ENCODE measurements around the gene ALB.

ALB gene

DNA sequence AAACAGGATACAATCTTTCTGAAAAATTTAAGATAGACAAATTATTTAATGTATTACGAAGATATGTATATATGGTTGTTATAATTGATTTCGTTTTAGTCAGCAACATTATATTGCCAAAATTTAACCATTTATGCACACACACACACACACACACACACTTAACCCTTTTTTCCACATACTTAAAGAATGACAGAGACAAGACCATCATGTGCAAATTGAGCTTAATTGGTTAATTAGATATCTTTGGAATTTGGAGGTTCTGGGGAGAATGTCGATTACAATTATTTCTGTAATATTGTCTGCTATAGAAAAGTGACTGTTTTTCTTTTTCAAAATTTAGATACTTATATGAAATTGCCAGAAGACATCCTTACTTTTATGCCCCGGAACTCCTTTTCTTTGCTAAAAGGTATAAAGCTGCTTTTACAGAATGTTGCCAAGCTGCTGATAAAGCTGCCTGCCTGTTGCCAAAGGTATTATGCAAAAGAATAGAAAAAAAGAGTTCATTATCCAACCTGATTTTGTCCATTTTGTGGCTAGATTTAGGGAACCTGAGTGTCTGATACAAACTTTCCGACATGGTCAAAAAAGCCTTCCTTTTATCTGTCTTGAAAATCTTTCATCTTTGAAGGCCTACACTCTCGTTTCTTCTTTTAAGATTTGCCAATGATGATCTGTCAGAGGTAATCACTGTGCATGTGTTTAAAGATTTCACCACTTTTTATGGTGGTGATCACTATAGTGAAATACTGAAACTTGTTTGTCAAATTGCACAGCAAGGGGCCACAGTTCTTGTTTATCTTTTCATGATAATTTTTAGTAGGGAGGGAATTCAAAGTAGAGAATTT, 5.2 kb downstream of the ALB start:
- no peak for DNase-seq

DNA sequence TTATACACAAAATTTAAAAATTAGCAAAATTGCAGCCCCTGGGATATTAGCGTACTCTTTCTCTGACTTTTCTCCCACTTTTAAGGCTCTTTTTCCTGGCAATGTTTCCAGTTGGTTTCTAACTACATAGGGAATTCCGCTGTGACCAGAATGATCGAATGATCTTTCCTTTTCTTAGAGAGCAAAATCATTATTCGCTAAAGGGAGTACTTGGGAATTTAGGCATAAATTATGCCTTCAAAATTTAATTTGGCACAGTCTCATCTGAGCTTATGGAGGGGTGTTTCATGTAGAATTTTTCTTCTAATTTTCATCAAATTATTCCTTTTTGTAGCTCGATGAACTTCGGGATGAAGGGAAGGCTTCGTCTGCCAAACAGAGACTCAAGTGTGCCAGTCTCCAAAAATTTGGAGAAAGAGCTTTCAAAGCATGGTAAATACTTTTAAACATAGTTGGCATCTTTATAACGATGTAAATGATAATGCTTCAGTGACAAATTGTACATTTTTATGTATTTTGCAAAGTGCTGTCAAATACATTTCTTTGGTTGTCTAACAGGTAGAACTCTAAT, 6.0 kb downstream of the ALB start:
- no peak for DNase-seq

DNA sequence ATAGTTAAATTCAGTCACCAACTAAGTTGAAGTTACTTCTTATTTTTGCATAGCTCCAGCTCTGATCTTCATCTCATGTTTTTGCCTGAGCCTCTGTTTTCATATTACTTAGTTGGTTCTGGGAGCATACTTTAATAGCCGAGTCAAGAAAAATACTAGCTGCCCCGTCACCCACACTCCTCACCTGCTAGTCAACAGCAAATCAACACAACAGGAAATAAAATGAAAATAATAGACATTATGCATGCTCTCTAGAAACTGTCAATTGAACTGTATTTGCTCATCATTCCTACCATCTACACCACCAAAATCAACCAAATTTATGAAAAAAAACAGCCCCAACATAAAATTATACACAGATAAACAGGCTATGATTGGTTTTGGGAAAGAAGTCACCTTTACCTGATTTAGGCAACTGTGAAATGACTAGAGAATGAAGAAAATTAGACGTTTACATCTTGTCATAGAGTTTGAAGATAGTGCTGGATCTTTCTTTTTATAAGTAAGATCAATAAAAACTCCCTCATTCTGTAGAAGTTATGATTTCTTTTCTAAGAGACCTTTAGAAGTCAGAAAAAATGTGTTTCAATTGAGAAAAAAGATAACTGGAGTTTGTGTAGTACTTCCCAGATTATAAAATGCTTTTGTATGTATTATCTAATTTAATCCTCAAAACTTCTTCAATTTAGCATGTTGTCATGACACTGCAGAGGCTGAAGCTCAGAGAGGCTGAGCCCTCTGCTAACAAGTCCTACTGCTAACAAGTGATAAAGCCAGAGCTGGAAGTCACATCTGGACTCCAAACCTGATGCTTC, 7.0 kb downstream of the ALB start:
- DNase-seq = no peak

DNA sequence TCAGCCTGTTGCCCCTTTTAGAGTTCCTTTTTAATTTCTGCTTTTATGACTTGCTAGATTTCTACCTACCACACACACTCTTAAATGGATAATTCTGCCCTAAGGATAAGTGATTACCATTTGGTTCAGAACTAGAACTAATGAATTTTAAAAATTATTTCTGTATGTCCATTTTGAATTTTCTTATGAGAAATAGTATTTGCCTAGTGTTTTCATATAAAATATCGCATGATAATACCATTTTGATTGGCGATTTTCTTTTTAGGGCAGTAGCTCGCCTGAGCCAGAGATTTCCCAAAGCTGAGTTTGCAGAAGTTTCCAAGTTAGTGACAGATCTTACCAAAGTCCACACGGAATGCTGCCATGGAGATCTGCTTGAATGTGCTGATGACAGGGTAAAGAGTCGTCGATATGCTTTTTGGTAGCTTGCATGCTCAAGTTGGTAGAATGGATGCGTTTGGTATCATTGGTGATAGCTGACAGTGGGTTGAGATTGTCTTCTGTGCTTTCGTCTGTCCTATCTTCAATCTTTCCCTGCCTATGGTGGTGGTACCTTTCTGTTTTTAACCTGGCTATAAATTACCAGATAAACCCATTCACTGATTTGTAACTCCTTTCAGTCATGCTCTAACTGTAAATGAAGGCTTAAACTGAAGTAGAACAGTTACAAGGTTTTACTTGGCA, 7.8 kb downstream of the ALB start:
- no peak for DNase-seq

DNA sequence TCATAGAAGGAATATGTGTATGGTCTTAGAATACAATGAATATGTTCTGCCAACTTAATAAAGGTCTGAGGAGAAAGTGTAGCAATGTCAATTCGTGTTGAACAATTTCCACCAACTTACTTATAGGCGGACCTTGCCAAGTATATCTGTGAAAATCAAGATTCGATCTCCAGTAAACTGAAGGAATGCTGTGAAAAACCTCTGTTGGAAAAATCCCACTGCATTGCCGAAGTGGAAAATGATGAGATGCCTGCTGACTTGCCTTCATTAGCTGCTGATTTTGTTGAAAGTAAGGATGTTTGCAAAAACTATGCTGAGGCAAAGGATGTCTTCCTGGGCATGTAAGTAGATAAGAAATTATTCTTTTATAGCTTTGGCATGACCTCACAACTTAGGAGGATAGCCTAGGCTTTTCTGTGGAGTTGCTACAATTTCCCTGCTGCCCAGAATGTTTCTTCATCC, 9.2 kb downstream of the ALB start:
- no peak for DNase-seq

DNA sequence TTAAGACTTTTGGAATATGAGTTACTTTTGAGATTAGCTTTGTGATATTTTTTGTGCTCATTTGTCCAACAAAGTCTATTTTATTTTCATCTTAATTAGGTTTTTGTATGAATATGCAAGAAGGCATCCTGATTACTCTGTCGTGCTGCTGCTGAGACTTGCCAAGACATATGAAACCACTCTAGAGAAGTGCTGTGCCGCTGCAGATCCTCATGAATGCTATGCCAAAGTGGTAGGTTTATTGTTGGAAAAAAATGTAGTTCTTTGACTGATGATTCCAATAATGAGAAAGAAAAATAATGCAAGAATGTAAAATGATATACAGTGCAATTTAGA, 10.8 kb downstream of the ALB start:
- no peak for DNase-seq

DNA sequence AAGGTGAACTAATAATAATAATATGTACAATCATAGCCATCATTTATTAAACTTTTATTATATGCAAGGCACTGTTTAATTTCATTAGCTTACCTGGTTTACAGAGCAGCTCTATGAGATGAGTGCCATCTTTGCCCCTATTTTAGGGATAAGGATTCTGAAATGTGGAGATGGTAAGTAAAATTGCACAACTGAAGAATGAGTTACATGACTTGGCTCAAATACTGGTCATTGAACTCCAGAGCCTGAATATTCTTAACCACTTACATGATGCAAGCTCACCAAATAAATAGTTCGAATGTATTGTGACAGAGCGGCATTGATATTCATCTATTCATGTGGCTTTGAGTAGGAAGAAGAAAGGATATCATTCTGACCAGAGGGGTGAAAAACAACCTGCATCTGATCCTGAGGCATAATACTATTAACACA, 11.7 kb downstream of the ALB start:
- no peak for DNase-seq

DNA sequence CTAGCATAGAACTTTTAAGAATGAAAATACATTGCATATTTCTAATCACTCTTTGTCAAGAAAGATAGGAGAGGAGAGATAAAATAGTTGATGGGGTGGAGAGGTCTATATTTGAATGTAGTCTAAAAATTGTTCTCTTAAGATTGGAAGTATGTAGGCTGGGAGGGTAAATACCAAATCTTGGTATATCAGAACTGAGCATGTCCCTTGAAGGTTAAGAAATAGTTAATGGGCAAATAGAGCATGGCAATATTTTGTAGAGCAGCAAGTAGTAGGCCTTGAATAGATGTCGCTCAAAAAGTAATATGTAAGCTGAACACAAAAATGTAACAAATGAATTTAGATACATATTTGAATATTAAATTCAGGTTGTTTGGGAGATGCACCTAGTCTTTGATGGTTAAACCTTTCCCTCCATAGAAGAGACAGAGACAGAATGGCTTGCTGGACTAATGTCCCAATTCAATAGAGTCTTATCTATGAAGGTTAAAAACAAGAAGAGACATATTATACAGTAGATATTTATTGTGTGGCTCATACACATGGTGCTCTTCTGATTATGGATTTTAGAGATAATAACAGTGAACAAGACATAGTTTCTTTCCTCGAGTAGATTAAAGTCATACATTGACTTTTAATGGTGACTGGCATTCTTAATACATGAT, 12.5 kb downstream of the ALB start:
- no peak for DNase-seq

DNA sequence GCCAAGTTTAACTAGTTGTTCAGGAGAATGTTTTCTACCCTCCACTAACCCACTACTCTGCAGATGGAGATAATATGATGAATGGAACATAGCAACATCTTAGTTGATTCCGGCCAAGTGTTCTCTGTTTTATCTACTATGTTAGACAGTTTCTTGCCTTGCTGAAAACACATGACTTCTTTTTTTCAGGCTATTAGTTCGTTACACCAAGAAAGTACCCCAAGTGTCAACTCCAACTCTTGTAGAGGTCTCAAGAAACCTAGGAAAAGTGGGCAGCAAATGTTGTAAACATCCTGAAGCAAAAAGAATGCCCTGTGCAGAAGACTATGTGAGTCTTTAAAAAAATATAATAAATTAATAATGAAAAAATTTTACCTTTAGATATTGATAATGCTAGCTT, 13.3 kb downstream of the ALB start:
- DNase-seq = no peak

DNA sequence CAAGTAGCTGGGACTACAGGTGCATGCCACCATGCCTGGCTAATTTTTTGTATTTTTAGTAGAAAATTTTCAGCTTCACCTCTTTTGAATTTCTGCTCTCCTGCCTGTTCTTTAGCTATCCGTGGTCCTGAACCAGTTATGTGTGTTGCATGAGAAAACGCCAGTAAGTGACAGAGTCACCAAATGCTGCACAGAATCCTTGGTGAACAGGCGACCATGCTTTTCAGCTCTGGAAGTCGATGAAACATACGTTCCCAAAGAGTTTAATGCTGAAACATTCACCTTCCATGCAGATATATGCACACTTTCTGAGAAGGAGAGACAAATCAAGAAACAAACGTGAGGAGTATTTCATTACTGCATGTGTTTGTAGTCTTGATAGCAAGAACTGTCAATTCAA, 13.9 kb downstream of the ALB start:
- DNase-seq = no peak

DNA sequence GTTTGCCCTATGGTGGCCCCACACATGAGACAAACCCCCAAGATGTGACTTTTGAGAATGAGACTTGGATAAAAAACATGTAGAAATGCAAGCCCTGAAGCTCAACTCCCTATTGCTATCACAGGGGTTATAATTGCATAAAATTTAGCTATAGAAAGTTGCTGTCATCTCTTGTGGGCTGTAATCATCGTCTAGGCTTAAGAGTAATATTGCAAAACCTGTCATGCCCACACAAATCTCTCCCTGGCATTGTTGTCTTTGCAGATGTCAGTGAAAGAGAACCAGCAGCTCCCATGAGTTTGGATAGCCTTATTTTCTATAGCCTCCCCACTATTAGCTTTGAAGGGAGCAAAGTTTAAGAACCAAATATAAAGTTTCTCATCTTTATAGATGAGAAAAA, 14.6 kb downstream of the ALB start:
- no peak for DNase-seq

DNA sequence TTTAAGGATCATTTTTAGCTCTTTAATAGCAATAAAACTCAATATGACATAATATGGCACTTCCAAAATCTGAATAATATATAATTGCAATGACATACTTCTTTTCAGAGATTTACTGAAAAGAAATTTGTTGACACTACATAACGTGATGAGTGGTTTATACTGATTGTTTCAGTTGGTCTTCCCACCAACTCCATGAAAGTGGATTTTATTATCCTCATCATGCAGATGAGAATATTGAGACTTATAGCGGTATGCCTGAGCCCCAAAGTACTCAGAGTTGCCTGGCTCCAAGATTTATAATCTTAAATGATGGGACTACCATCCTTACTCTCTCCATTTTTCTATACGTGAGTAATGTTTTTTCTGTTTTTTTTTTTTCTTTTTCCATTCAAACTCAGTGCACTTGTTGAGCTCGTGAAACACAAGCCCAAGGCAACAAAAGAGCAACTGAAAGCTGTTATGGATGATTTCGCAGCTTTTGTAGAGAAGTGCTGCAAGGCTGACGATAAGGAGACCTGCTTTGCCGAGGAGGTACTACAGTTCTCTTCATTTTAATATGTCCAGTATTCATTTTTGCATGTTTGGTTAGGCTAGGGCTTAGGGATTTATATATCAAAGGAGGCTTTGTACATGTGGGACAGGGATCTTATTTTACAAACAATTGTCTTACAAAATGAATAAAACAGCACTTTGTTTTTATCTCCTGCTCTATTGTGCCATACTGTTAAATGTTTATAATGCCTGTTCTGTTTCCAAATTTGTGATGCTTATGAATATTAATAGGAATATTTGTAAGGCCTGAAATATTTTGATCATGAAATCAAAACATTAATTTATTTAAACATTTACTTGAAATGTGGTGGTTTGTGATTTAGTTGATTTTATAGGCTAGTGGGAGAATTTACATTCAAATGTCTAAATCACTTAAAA, 15.3 kb downstream of the ALB start:
- DNase-seq = no peak

DNA sequence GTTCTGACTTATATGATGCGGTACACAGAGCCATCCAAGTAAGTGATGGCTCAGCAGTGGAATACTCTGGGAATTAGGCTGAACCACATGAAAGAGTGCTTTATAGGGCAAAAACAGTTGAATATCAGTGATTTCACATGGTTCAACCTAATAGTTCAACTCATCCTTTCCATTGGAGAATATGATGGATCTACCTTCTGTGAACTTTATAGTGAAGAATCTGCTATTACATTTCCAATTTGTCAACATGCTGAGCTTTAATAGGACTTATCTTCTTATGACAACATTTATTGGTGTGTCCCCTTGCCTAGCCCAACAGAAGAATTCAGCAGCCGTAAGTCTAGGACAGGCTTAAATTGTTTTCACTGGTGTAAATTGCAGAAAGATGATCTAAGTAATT, 16.5 kb downstream of the ALB start:
- no peak for DNase-seq

DNA sequence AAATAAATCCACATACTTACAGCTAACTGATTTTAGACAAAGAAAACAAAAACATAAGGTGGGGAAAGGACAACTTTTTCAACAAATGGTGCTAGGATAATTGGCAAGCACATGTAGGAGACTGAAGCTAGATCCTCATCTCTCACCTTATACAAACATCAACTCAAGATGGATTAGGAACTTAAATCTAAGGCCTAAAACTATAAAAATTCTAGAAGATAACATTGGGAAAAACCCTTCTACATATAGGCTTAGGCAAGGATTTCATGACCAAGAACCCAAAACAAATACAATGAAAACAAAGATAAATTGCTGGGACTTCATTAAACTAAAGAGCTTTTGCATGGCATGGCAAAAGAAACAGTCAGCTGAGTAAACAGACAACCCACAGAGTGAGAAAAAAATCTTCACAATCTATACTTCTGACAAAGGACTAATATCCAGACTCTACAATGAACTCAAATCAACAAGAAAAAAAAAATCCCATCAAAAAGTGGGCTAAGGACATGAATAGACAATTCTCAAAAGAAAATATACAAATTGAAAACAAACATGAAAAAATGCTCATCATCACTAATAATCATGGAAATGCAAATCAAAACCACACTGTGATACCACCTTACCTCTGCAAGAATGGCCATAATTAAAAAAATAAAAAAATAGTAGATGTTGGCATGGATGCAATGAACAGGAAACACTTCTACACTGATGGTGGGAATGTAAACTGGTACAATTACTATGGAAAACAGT, 17.8 kb downstream of the ALB start:
- no peak for DNase-seq

DNA sequence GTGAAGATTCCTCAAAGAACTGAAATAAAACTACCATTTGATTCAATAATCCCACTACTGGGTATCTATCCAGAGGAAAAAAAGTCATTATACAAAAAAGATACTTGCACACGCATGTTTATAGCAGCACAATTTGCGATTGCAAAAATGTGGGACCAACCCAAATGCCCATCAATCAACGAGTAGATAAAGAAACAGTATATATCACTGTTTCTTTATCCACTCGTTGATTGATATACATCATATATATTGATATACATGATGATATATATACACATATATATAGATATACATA, 18.3 kb downstream of the ALB start:
- DNase-seq = no peak

DNA sequence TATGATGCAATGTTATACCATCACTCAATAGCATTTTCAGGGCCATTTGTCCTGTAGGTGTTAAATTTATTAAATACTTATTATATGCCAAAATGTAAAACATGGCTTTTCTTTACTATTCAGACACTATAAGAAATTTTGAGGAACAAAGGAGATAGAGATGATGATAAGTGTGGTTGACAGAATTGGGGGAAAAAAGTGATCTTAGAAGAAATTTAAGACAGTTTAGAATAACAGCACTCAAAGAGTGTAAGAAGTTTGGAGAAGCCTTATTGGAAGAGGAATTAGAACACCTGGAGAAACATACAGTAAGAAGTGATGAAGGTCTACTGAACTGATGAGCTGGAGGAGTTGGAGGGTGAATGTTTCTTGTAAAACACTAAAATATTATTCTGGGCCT, 19.1 kb downstream of the ALB start:
- DNase-seq = no peak

DNA sequence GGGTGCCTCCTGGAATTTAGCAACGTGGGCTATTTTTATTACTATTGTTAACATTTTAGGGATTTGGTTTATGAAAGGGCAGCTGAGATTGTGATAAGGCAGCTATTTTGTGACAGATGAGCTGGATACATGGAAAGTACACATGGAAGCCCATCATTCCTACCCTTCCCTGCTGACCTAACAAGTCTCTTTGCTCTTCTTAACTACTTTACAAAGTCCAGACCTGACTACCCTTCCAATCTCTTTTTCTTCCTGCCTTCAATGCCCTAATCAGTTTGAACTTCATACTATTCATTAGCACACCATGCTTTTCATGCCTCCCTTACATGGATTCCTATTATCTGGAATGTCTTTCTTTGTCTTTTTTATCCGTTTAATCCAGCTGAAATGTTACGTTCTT, 22.6 kb downstream of the ALB start:
- no peak for DNase-seq

DNA sequence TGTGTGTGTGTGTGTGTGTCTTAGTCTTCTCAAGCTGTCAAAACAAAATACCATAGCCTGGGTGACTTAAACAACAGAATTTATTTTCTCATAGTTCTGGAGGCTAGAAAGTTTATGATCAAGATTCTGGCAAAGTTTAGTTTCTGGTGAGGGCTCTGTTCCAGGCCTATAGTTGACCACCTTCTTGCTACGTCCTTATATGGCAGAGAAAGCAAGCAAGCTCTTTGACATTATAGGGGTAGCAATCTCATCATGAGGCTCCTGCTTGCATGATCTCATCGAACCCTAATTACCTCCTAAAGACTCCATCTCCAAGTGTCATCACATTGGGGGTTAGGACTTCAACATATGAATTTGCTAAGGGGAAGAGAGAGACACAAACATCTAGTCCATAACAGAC, 25.0 kb downstream of the ALB start:
- no peak for DNase-seq

DNA sequence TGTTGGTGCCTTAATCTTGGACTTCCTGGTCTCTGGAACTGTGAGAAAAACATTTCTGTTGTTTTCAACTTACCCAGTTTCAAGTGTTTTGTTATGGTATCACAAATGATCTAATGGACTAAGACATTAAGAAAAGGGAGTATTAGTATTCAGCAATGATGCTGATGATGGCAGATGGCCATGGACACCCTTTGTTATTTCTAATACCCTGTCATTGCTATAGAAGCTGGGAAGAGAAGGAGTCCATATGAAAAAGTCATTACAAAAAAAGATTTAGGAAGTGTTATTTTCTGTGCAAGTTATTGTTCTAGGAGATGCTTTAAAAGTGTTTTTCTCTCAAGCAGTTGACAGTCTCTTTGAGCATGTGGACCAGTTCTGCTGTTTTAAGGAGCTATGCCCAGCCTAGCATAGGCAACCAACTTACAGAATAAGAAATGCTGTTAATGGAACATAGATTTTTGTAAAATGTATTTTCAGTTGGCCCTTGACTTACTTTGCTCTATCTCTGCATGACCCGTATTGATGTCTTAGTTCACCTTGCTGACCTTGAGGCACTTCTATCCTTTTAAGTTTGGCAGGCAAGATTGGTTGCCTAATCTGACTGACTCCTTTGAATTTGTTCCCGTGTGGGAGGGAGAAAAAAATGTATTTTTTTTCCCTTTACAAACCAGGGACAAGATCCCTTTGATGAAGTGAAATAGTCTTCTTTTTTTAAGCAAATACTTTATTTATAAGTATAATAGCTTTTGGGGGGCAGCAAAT, 25.9 kb downstream of the ALB start:
- DNase-seq = no peak

DNA sequence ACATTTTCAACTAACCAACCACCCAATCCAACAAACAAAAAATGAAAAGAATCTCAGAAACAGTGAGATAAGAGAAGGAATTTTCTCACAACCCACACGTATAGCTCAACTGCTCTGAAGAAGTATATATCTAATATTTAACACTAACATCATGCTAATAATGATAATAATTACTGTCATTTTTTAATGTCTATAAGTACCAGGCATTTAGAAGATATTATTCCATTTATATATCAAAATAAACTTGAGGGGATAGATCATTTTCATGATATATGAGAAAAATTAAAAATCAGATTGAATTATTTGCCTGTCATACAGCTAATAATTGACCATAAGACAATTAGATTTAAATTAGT, 27.7 kb downstream of the ALB start:
- DNase-seq = no peak

Measured in NCI-H1092 (cell line).